C4-2B (cell line): ENCODE data around the gene RIMBP2.

Source experiments
- H3K27ac ChIP-seq: fragments of 450-650 bp; 2 replicates; pipeline ENCODE4 v1.5.1; 2017
- CTCF ChIP-seq: fragments of 450-650 bp; conservative IDR thresholded peaks from 2 replicates; pipeline ENCODE4 v1.5.1; 2017; ENCODE audit warnings: mild to moderate bottlenecking
- ZFX ChIP-seq: fragments of 450-650 bp; IDR thresholded peaks from 2 replicates; pipeline ENCODE4 v1.6.1; 2017

RIMBP2 gene

GRCh38 chr12:130444986-130445385 is 271.1 kb downstream of the RIMBP2 start:
- TF ChIP-seq CTCF (no peak), ZFX (no peak)

GRCh38 chr12:130444061-130444460 is 272.0 kb downstream of the RIMBP2 start:
- TF ChIP-seq CTCF: no peak
- H3K27ac ChIP-seq: no peak overlapping the region

More at GRCh38 chr12:130444986-130445385, 271.1 kb downstream of the RIMBP2 start:
- no peak overlapping the region for H3K27ac ChIP-seq

GRCh38 chr12:130441771-130442760 is 274.0 kb downstream of the RIMBP2 start:
- TF ChIP-seq CTCF: no peak
- TF ChIP-seq ZFX: no peak

GRCh38 chr12:130440411-130441080 is 275.6 kb downstream of the RIMBP2 start:
- TF ChIP-seq CTCF: no peak
- no peak for TF ChIP-seq ZFX

More at GRCh38 chr12:130441771-130442760, 274.0 kb downstream of the RIMBP2 start:
- H3K27ac ChIP-seq: no peak overlapping the region

GRCh38 chr12:130439250-130439649 is 276.8 kb downstream of the RIMBP2 start:
- TF ChIP-seq CTCF: no peak
- no peak for TF ChIP-seq ZFX
- H3K27ac ChIP-seq: no peak overlapping the region

More at GRCh38 chr12:130440411-130441080, 275.6 kb downstream of the RIMBP2 start:
- no peak overlapping the region for H3K27ac ChIP-seq

GRCh38 chr12:130438711-130439110 is 277.4 kb downstream of the RIMBP2 start:
- TF ChIP-seq ZFX (no peak), CTCF (no peak)
- H3K27ac ChIP-seq: no peak overlapping the region

- no peak for TF ChIP-seq ZFX
- TF ChIP-seq CTCF: no peak
- H3K27ac ChIP-seq: no peak overlapping the region
These were observed 277.9 kb downstream of the RIMBP2 start for GRCh38 chr12:130438243-130438620.
